Upper lobe of right lung (tissue), 1 donor: ENCODE measurements around the gene IP6K2. TPM values are rescaled to one million over a fixed set of nuclear protein-coding genes. Genes with fewer than 3 reads are reported as not detected.
"Not testable (repeated sequence)": the region's sequence is repeated elsewhere in the genome, so short reads cannot be mapped to it uniquely, and the experiment has no call there.

Source experiments
- ATAC-seq: fragments of 200-7000 bp; cut with Tn5 transposase; one replicate; pipeline ENCODE4 v1.9.1; 2020; ENCODE audit warnings: mild to moderate bottlenecking, moderate library complexity
- DNase-seq: peaks from one replicate; pipeline ENCODE4 v3.0.0-alpha.2; 2020
- H3K27ac ChIP-seq: fragments of 200-600 bp; one replicate; pipeline ENCODE4 v1.8.0; 2022
- H3K27me3 ChIP-seq: fragments of 200-600 bp; one replicate; pipeline ENCODE4 v1.8.0; 2022; ENCODE audit warnings: mild to moderate bottlenecking
- H3K36me3 ChIP-seq: fragments of 200-600 bp; one replicate; pipeline ENCODE4 v1.8.0; 2022
- H3K4me1 ChIP-seq: fragments of 200-600 bp; one replicate; pipeline ENCODE4 v1.8.0; 2022
- H3K4me3 ChIP-seq: fragments of 200-600 bp; one replicate; pipeline ENCODE4 v1.8.0; 2022; ENCODE audit warnings: mild to moderate bottlenecking
- H3K9me3 ChIP-seq: fragments of 200-600 bp; one replicate; pipeline ENCODE4 v1.8.0; 2022
- intact Hi-C: fragments of 100-400 bp; cut with DNase I; formaldehyde crosslinking; loops from one replicate; pipeline ENCODE4 v1.11.0; 2022
- total RNA-seq: library from RNA; stranded (reverse); fragmentation: NEBNext Ultra II Directional; extraction: Animal tissue kit (Norgen Biotek cat#: 25700); gene quantifications from one replicate; pipeline ENCODE4 v1.2.1, GENCODE V29; 2021
- TF ChIP-seq, protein P1 (sequence below): fragments of 200-600 bp; IDR thresholded peaks from one replicate; pipeline ENCODE4 v1.8.0; 2022; ENCODE audit warnings: antibody characterized with exemption
- donor health status: DM: no; HTN: yes; CAD: no; lungs with severe emphysema.

The IP6K2 gene
- total RNA-seq, 1 donor from 2014 or later: 44.2 TPM

GRCh38 chr3:48727511-48727910 is 10.5 kb upstream of the IP6K2 start:
- TF ChIP-seq, protein P1, sequence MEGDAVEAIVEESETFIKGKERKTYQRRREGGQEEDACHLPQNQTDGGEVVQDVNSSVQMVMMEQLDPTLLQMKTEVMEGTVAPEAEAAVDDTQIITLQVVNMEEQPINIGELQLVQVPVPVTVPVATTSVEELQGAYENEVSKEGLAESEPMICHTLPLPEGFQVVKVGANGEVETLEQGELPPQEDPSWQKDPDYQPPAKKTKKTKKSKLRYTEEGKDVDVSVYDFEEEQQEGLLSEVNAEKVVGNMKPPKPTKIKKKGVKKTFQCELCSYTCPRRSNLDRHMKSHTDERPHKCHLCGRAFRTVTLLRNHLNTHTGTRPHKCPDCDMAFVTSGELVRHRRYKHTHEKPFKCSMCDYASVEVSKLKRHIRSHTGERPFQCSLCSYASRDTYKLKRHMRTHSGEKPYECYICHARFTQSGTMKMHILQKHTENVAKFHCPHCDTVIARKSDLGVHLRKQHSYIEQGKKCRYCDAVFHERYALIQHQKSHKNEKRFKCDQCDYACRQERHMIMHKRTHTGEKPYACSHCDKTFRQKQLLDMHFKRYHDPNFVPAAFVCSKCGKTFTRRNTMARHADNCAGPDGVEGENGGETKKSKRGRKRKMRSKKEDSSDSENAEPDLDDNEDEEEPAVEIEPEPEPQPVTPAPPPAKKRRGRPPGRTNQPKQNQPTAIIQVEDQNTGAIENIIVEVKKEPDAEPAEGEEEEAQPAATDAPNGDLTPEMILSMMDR: no peak
- no peaks in the 10 kb centered on the region for H3K4me1 ChIP-seq
- no peak overlapping the region for H3K27ac ChIP-seq
- H3K36me3 ChIP-seq: no peaks in the 10 kb centered on the region
- H3K4me3 ChIP-seq: no peak overlapping the region
- ATAC-seq: no peak
- no peaks in the 10 kb centered on the region for H3K27me3 ChIP-seq
- H3K9me3 ChIP-seq: no peaks in the 10 kb centered on the region
- peak; percentile 39 for DNase-seq
- intact Hi-C loops: no loop called here

DNA sequence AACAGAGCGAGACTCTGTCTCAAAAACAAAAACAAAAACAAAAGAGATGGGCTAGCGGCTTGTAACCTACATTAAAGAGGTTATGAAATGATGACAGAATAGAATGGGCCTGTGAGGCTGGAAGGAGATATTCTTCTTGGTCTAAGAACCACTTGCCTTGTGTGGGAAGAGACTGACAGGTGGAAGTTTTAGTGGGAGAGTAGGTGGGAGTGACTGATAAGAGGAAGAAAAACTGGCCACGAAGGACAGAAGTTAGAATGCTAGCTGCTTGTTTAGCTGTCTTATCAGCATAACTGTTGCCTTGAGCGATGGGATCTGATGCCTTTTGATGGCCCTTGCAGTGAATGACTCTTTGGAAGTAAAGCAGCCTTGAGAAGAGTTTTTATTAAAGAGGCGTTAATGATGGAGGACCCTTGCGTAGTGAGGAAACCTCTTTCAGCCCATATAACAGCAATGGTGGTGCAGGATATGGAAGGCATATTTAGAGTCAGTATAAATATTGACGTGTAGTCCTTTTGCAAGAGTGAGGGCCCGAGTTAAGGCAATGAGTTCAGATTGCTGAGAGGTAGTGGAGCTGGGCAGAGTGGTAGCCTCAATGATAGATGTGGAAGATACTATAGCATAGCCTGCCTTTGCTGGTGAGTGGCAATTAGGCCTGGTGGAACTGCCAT is 8.3 kb upstream of the IP6K2 start:
- DNase-seq, ATAC-seq, H3K36me3 ChIP-seq, intact Hi-C loops, H3K27ac ChIP-seq, H3K4me3 ChIP-seq, H3K27me3 ChIP-seq, H3K9me3 ChIP-seq, H3K4me1 ChIP-seq: not testable (repeated sequence)

DNA sequence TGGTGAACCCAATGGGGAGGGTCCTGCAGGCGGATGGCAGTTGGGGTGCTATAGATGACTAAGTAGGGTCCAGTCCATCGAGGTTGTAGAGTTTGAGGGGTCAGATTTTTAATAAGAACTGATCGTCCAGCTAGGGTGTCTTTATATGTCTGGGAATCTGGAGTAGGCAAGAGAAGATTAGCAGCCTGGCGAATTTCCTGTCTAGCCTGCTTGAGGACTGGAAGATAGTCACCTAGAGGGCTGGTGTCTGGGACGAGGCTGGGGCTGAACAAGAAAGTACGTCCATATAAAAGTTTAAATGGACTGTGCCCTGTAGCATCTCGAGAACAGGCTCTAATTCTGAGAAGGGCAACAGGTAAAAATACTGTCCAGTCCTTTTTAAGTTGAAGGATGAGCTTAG is 6.7 kb upstream of the IP6K2 start:
- no peak overlapping the region for H3K4me3 ChIP-seq
- H3K27ac ChIP-seq: no peak overlapping the region
- ATAC-seq (no peak), DNase-seq (no peak)
- H3K9me3 ChIP-seq: no peaks in the 10 kb centered on the region
- no peaks in the 10 kb centered on the region for H3K36me3 ChIP-seq
- intact Hi-C loops: no loop called here
- TF ChIP-seq, protein P1: no peak
- H3K4me1 ChIP-seq: no peaks in the 10 kb centered on the region
- no peaks in the 10 kb centered on the region for H3K27me3 ChIP-seq

DNA sequence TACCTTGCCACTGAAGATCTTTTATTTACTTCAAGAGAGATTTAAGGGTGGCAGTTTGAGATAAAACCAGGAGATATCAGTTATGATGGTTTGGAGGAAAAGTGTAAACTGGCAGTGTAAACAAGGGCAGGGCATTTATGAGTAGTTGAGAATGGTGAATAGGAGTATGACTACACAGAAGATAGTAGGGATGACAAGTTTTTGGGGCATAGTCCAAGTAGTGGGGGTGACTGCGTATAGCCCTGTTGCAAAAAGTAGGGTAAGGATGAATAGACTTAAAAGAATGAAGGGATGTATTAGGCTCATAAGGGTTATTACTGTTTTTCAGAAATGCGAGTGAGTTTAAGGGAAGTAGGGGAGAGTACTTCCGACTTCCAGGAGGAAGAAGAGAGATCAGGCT is 6.3 kb upstream of the IP6K2 start:
- ATAC-seq, DNase-seq, H3K27me3 ChIP-seq, intact Hi-C loops, H3K4me3 ChIP-seq, H3K36me3 ChIP-seq, H3K4me1 ChIP-seq, H3K9me3 ChIP-seq, H3K27ac ChIP-seq: not testable (repeated sequence)

- Histone ChIP-seq H3K27me3 (no peaks in the 10 kb centered on the region), H3K4me3 (peak overlapping the region; percentile 88), H3K4me1 (peaks cover 23% of the 10 kb centered on the region), H3K27ac (peak overlapping the region; percentile 90), H3K36me3 (peaks cover 28% of the 10 kb centered on the region), H3K9me3 (no peaks in the 10 kb centered on the region)
- intact Hi-C loops: no loop called here
- ATAC-seq: no peak
- no peak for DNase-seq
- TF ChIP-seq, protein P1: no peak
Observed at GRCh38 chr3:48716508-48716981, 476 bp downstream of the IP6K2 start.

DNA sequence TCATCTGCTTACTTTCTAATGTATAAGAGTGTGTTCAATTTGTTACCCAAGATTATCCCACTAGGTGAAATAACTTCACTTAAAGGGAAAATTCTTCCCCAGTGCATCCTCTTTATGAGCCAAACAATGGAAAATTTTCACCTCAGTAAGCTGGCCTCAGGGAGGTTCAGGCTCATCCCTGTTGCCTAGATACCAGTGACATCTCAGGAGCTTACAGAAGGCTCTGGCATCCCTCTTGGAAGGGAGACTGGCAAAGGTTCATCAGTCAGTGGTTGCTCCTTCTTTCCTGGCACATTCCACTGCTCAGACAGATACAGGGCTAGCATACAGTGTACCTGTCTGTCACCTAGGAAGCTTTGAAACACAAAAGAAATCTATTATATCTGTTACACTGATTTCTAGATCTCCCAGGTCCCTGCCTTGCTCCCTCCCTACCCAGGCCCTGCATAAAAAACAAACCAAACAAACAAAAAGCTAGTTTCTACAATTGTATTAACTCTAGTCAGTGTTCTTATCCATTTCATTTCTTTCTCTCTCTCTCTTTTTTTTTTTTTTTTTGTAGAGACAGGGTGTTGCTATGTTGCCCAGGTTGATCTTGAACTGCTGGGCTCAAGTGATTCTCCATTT is 1.7 kb downstream of the IP6K2 start:
- peak overlapping the region; percentile 88 for H3K4me3 ChIP-seq
- no peaks in the 10 kb centered on the region for H3K9me3 ChIP-seq
- TF ChIP-seq, protein P1: no peak
- H3K27me3 ChIP-seq: no peaks in the 10 kb centered on the region
- peaks cover 28% of the 10 kb centered on the region for H3K4me1 ChIP-seq
- no peak for ATAC-seq
- DNase-seq: no peak
- intact Hi-C loops: no loop called here
- peaks cover 40% of the 10 kb centered on the region for H3K36me3 ChIP-seq
- no peak overlapping the region for H3K27ac ChIP-seq
